Measurements from ENCODE around the gene IL1R2. TPM values are rescaled to one million over a fixed set of nuclear protein-coding genes. Genes with fewer than 3 reads are reported as not detected.

Gene IL1R2
- total RNA-seq, 2 donors from 2014 or later = 3.9 to 8.3 TPM

- intact Hi-C loops (cut with DNase I) = no loop called here
- peak in 1 of 2 donors; percentile 15 for ATAC-seq
- DNase-seq = no peak
Measured at GRCh38 chr2:102048465-102048864, 56.7 kb downstream of the IL1R2 start.

DNA sequence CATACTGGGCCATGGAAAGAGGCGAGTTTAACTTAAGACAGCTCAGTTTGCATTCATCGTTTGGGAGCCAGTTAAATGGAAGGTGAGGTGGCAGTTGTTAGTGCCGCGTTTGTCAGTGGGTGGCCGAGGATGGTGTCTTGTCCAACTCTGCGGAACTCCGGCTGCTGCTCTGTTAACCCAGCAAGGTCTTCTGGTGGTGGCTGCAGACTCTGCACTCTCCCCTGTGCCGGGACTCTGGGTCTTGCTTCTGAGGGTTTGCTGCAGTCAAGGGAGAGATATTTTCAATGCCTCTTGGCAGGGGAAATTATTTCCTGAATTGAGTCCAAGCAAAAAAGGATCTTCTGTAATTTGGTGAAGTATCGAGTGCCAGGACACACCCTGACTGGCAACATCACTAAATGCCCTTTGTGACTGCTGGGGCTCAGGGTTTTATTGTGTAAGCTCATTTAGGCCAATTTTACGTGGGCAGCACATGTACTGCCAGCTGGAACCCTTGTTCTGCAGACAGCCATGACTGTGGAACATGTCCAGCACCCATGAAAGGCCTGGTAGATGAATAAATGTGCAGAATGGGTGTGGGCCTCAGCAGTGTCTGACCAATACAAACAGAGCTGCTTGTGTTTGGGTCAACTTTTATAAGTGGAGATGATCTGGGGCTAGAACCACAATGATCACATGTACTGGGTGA lies 58.1 kb downstream of the IL1R2 start:
- intact Hi-C loops (cut with DNase I) = no loop called here
- DNase-seq = peak; percentile 63
- peak; percentile 36 to 67 for ATAC-seq

DNA sequence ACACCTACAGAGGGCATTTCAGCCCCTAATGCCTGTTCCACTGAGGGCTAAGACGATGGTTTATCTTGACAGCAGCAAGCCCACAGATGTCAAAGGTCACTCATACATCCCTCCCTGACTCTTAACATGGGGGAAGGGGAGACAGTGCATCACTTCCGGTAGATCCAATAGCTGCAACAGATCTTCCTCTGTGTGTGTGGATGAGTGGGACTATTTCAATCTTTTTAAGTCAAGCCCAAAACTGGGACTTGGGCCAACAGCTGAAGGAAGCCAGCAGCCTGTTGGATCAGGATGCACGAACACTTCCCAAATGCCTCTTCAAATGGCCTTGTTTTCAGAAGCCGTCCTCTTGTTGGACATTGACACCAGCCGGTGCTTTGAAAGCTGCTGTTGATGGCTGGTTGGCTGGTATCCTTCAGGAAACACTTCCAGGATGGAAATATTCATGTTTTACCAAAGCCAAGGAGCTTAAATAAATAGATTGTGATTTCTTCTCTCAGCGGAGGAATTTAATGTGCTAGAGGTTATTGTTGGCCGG lies 59.2 kb downstream of the IL1R2 start:
- intact Hi-C loops (cut with DNase I) = no loop called here
- DNase-seq = peak; percentile 91
- peak; percentile 80 to 86 for ATAC-seq

DNA sequence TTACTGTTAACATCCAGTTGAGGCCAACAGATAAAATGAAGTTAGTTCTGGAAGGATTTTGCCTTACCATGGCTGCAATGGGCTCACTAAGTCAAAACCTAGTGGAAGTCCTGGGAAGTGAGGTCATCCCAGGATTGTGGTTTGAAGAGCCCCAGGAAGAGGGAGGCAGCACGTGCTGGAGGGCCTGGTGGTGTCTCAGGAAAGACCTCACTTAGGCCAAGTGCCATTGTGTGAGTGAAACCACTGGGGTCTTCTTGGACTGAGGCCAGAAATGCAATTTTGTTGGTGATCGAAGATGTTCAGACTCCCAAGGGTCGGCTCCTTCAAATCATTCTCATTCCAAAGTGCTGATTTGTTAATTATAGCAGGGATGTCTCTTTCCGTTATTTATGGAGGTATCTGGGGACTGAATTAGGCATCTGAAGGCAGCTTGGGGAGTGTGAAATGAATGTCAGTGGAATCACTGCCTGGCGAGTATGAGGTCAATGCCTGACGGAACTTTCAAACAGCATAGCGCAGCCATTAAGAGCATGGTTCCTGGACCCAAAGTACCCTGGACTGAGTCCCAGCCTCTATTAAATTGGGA lies 60.0 kb downstream of the IL1R2 start:
- intact Hi-C loops (cut with DNase I) = no loop called here
- ATAC-seq = peak; percentile 15 to 27
- DNase-seq = no peak

DNA sequence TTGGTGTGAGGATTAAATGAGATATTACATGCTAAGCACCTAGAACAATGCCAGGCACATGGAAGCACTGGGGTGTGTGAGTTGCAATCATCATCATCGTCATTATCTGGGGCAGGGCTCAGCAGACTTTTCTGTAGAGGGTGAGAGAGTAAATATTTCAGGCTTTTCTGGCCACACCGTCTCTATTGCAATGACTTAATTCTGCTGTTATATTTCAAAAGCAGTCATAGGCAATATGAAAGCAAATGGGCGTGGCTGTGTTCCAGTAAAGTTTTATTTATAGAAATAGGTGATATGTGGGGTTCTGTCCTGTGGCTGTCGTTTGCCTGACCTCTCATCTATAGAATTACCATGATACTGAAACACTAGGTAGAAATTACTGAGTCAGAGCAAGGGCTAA lies 60.6 kb downstream of the IL1R2 start:
- ATAC-seq (no peak), DNase-seq (no peak)
- intact Hi-C loops (cut with DNase I) = no loop called here

DNA sequence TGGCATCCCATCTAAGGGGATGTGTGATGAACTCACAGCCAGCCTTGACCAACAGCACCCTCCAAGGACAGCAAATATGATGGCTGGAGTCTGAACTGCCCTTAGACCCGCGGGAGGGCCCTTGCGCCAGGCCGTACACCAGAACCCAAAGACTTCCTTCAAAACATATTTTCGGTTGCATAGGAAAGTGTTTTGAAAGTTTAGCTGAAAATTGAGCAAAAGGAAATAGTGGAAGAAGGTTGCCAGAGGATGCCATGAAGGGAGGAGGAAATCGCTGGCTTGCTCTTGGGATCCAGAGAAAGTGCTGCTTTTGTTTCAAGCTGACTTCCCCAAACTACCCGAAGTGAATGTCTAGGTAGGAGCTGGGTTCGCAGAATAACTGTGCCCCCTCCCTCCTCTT lies 61.3 kb downstream of the IL1R2 start:
- intact Hi-C loops (cut with DNase I) = no loop called here
- ATAC-seq = no peak
- no peak for DNase-seq

- DNase-seq = no peak
- ATAC-seq = peak in 1 of 2 donors; percentile 29
- intact Hi-C loops (cut with DNase I) = no loop called here
Measured at GRCh38 chr2:102055346-102055990, 63.7 kb downstream of the IL1R2 start.

- intact Hi-C loops (cut with DNase I) = no loop called here
- peak in 1 of 2 donors; percentile 61 for ATAC-seq
- DNase-seq = peak; percentile 56
Measured at GRCh38 chr2:102056079-102056581, 64.4 kb downstream of the IL1R2 start.

- ATAC-seq (no peak), DNase-seq (peak; percentile 79)
- intact Hi-C loops (cut with DNase I) = no loop called here
Measured at GRCh38 chr2:102057502-102058292, 65.9 kb downstream of the IL1R2 start.

- ATAC-seq (no peak), DNase-seq (no peak)
- intact Hi-C loops (cut with DNase I) = no loop called here
Measured at GRCh38 chr2:102058293-102058833, 66.6 kb downstream of the IL1R2 start.

DNA sequence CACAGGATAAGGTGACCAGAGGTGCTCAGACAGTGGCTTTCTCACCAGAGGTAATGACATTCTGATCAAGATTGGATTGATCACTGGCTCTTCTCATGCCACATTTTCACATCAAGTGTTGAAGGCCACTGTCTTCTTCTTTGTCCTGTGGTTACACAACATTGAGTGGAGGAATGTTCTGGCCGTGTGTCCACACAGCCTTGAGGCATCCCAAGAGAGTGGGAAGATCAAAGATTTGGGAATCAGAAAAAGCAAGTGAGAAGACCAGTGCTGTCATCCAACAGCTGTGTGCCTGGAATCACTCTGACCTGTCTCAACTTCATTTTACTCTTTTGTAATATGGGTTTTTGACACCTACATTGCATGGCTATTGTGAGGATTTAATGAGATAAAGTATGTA lies 67.4 kb downstream of the IL1R2 start:
- ATAC-seq = no peak
- no peak for DNase-seq
- intact Hi-C loops (cut with DNase I) = no loop called here

DNA sequence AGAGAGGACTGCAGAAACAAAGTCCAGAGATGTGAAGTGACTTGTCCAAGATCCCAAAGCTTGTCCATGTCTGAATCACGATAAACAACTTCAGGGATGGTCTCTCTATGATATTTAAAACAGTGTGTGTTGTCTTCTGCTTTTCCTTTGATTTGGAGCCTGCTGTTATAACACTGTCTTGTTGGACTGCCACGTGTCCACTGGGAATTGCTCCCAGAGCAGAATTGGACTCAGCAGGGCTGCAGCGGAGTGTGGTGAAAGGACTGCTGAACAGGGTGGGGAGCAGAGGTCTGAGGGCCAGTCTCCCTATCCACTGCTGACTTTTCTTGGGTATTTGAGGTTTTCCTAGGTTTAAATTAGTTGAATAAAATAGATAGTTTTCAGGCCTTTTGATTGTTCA lies 68.3 kb downstream of the IL1R2 start:
- DNase-seq (no peak), ATAC-seq (no peak)
- intact Hi-C loops (cut with DNase I) = no loop called here

GRCh38 chr2:102060792-102061191 lies 69.0 kb downstream of the IL1R2 start:
- intact Hi-C loops (cut with DNase I) = no loop called here
- ATAC-seq = no peak
- no peak for DNase-seq

- intact Hi-C loops (cut with DNase I) = no loop called here
- DNase-seq (no peak), ATAC-seq (no peak)
Measured at GRCh38 chr2:102061286-102061699, 69.5 kb downstream of the IL1R2 start.

GRCh38 chr2:102061962-102062795 lies 70.4 kb downstream of the IL1R2 start:
- ATAC-seq (peak in 1 of 2 donors; percentile 1), DNase-seq (peak; percentile 63)
- intact Hi-C loops (cut with DNase I) = no loop called here

DNA sequence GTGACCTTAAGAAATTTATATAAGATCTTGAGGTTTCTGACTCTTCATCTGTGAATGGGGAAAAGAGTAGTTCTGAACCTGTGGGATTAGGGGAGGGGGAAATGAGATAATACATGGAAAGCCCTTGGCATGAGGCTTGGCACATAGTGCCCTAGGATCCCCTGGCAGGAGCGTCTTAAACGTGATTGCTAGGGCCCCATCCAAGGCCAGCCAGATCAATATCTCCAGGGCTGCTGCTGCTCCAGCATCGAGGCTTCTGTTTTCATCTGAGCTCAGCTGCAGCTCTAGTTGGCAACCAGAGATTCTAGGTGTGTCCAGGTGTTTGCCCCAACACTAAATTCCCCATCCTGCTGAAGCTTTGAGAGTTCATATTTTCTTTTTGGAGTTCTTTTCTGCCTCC lies 71.0 kb downstream of the IL1R2 start:
- ATAC-seq = no peak
- no peak for DNase-seq
- intact Hi-C loops (cut with DNase I) = no loop called here

DNA sequence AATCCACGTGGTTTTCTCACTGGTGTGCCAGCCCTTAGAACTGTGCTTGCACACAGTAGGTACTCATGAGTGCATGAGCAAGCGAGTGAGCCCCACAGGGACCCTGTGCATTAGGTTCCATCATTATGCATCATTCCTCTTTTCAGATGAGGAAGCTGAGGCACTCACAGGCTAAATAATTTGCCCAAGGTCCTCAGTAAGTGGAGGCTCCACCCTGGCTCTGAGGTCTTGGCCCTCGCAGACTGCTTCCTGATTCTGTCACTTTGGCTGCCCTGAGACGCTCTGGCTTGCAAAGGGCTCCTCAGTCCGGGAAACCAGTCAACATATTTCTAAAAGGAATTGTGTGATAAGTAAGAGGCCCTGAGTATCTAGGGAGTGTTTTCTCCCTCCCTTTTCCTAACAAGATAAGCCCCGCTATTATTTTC lies 71.7 kb downstream of the IL1R2 start:
- peak; percentile 88 for DNase-seq
- intact Hi-C loops (cut with DNase I) = no loop called here
- peak; percentile 66 to 83 for ATAC-seq

All from left cardiac atrium (tissue), 4 donors.